Left hindlimb (tissue), 1 donor: Measurements from ENCODE around the gene GALNT9.

Experiments used
- DNase-seq: peaks from one replicate; pipeline ENCODE4 v3.0.0-alpha.2; 2018

GALNT9 gene

GRCh38 chr12:132343294-132344004, 14.1 kb upstream of the GALNT9 start:
- no peak for DNase-seq

DNA sequence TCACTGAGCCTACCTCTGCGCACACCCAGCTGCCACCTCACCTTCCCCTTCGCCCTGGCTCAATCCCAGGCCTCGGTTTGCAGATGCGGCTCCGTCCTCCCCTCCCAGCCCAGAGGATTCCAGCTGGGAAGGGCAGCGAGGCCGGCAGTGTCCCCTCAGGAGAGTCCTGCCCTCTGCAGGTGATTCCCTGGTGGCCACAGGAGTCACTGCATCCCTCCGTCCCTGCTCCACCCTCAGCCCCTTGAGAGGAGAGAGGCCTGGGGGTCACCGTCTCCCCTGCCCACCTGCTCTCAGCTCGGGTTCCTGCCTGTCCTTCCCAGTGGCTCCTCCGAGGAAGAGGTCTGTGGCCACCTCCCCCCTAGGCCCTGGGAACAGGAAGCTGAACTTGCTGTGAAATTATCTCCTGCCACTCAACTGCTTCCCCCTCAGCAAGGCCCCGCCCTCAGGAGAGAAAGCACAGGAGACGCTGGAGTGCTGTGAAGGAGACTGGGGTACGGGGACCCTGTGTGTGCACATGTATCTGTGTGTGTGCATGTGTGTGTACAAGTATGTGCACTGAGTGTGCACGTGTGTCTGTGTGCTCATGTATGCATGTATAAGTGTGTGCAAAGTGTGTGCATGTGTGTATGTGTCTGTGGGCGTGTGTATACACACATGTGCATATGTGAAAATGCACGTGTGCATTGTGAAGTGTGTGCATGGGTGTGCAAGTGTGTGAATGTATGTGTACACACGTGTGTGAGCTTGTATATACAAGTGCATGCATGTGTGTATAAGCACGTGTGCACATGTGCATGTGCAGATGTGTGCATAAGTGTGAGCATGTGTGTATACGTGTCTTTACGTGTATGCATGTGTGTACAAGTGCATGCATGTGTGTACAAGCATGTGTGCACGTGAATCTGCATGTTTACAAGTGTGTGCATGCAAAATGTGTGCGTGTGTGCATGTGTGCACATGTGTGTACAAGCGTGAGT, 13.2 kb upstream of the GALNT9 start:
- DNase-seq = no peak

GRCh38 chr12:132341318-132342050, 12.1 kb upstream of the GALNT9 start:
- DNase-seq = no peak

- no peak for DNase-seq
Observed at GRCh38 chr12:132340266-132341035, 11.1 kb upstream of the GALNT9 start.

GRCh38 chr12:132339856-132340255, 10.5 kb upstream of the GALNT9 start:
- no peak for DNase-seq

- no peak for DNase-seq
Observed at GRCh38 chr12:132338781-132339180, 9.4 kb upstream of the GALNT9 start.

- no peak for DNase-seq
Observed at GRCh38 chr12:132338311-132338710, 8.9 kb upstream of the GALNT9 start.

- DNase-seq = no peak
Observed at GRCh38 chr12:132337557-132337956, 8.2 kb upstream of the GALNT9 start.

DNA sequence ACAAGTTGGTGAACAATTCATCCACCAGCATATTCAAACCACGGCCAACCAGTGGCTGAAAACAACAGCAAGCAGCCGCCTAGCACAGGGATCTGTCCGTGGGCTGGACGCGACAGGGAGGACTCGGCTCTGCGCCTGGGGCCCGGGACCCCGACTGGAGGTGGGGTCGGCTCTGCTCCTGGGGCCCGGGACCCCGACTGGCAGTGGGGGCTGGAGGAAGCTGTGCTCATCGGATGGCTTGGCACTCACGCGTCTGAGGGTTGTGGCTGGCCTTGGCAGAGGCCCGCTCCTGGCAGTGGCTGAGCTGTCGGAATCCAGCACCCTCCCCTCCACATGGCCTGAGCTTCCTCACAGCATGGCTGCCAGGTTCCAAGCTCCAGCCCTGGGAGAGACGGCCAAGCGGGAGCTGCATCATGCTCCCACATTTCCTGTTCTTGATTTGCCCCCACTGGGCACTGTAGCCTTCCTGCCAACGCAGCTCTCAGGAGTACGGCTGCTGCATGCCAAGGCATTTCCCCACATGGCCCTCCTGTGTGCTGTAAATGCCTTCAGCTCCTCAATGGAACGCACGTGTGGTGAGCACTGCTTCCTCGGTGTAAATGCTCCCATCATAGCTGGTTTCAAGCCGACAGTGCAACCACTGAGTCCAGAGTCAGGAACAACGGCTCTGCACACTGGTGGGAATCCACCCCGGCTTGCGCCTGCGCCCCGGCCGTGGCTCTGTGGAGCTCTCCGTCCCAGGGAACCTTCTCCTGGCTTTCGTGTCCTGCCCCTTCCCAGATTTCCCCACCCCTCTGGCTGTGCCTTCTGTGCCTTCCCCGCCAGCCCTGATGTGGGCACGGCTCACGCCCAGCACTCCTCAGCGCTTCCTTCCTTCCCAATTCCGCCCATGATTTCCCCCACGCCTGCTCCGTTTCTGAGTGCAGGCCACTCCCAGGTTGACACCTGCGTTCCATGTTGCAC, 7.3 kb upstream of the GALNT9 start:
- no peak for DNase-seq

- no peak for DNase-seq
Observed at GRCh38 chr12:132335179-132335756, 5.9 kb upstream of the GALNT9 start.

DNA sequence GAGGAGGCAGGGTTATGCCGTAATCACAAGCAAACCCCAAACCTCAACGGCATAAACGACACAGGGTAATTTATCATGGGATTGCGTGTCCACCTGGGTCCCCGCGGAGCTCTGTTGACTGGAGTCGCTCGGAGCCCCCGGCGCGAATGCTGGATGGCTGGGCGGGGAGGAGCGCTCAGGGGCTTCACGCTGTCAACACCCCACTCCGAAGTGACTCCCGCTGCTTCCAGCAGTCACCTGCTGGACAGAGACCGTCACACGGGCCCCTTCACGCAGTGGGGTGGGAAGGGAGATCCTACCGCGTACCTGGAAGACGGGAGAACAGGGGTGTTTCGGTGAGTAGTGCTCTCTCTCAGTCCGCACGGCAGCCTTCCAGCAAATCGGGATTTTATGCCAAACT, 4.4 kb upstream of the GALNT9 start:
- no peak for DNase-seq

GRCh38 chr12:132333273-132333672, 3.9 kb upstream of the GALNT9 start:
- no peak for DNase-seq

DNA sequence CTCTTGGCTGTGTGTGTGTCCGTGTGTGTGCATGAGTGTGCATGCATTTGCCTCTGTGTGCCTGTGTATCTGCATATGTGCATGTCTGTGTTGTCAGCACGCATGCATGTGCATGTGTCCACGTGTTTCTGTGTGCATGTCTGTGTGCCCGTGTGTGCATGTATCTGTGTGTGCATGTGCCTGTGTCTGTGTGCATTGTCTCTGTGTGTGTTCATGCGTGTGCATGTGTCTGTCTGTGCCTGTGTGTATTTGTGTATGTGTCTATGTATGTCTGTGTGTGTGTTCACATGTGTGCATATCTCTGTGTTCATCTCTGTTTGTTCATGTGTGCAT, 1.1 kb upstream of the GALNT9 start:
- DNase-seq = no peak

GRCh38 chr12:132329720-132330548, 545 bp upstream of the GALNT9 start:
- DNase-seq = no peak

GRCh38 chr12:132328282-132329029, 933 bp downstream of the GALNT9 start:
- DNase-seq = no peak

- DNase-seq = peak; percentile 49
Observed at GRCh38 chr12:132327336-132328171, 1.8 kb downstream of the GALNT9 start.

DNA sequence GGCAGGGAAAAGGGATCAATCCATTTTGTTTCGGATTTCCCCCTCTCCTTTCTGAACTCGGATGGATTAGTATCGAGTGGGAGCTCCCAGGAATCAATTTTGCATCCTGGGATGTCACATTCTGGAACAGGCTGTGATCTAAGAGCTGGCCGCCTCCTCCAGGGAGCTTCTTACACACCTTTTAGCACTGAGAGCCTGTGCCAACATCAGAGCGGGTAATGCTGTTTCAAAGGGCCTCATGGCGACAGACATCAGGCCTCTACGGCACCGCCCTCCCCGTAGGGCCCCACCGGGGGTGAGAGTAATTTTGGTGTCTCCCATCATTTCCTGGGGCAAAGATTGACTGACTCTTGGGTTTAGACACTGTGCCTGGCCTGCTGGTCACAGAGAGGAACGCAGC, 2.7 kb downstream of the GALNT9 start:
- DNase-seq = no peak

- no peak for DNase-seq
Observed at GRCh38 chr12:132325733-132326130, 3.7 kb downstream of the GALNT9 start.
